ENCODE results near the gene DGKQ. TPM values are rescaled to one million over a fixed set of nuclear protein-coding genes. Genes with fewer than 3 reads are reported as not detected.
"Not testable (repeated sequence)": the region's sequence is repeated elsewhere in the genome, so short reads cannot be mapped to it uniquely, and the experiment has no call there.

The DGKQ gene
- total and polyA plus RNA-seq, 10 donors: 6.3 to 26.3 (median 16.1) TPM

- TF ChIP-seq POLR2A (IDR thresholded peaks at IDR 0.05) (no peak), POLR2AphosphoS5 (IDR thresholded peaks at IDR 0.05) (peak in 2 of 3 donors; percentile 29 to 43), CTCF (IDR thresholded peaks at IDR 0.05 in 8 of 11, conservative IDR thresholded peaks at IDR 0.05 in 3 of 11) (peak in 1 of 11 experiments; percentile 6)
- no peaks in the 10 kb centered on the region for H3K27me3 ChIP-seq (replicated peaks in 1 of 7)
- peaks cover 0 to 18% (median 0%) of the 10 kb centered on the region in 6 donors for H3K36me3 ChIP-seq
- peak overlapping the region in 7 of 8 donors; percentile 16 to 83 (median 74) for H3K27ac ChIP-seq
- intact Hi-C loops (cut with DNase I; ENCODE audit: low total_unique reads): no loop called here
- H3K4me1 ChIP-seq: peaks cover 35 to 97% (median 76%) of the 10 kb centered on the region in 6 donors
- 63 to 83% (median 69%) methylated on average over 17 of the region's 17 CpGs for WGBS, 5 donors
- peak overlapping the region in 1 of 8 donors; percentile 46 for H3K4me3 ChIP-seq
- peaks cover 0 to 6% (median 0%) of the 10 kb centered on the region in 8 donors for H3K9me3 ChIP-seq
- DNase-seq: peak; percentile 72
Observed at GRCh38 chr4:921830-922331, 51.5 kb downstream of the DGKQ start.

- intact Hi-C loops (cut with DNase I; ENCODE audit: low total_unique reads); H3K27me3 ChIP-seq (replicated peaks in 1 of 7); H3K9me3 ChIP-seq; H3K4me3 ChIP-seq; H3K36me3 ChIP-seq: not testable (repeated sequence)
- Histone ChIP-seq H3K4me1 (peaks cover 37 to 95% (median 73%) of the 10 kb centered on the region in 6 donors), H3K27ac (peak overlapping the region in 2 of 8 donors; percentile 0 to 13)
- DNase-seq: peak; percentile 68
- WGBS, 5 donors: 84 to 94% (median 92%) methylated on average over 11 to 15 of the region's 15 CpGs
Observed at GRCh38 chr4:919004-919680, 54.2 kb downstream of the DGKQ start.

GRCh38 chr4:918591-918990, 54.8 kb downstream of the DGKQ start:
- intact Hi-C loops (cut with DNase I; ENCODE audit: low total_unique reads): not testable (repeated sequence)
- peak; percentile 23 for DNase-seq
- 81 to 99% (median 90%) methylated on average over 5 to 6 of the region's 6 CpGs for WGBS, 5 donors

GRCh38 chr4:917992-918391, 55.4 kb downstream of the DGKQ start:
- Histone ChIP-seq H3K4me1 (peaks cover 28 to 90% (median 61%) of the 10 kb centered on the region in 6 donors), H3K27me3 (replicated peaks in 1 of 7) (no peaks in the 10 kb centered on the region), H3K9me3 (peaks cover 0 to 6% (median 0%) of the 10 kb centered on the region in 8 donors), H3K36me3 (peaks cover 0 to 12% (median 4%) of the 10 kb centered on the region in 6 donors), H3K4me3 (no peak overlapping the region), H3K27ac (no peak overlapping the region)
- DNase-seq: no peak
- intact Hi-C loops (cut with DNase I; ENCODE audit: low total_unique reads): no loop called here
- TF ChIP-seq POLR2AphosphoS5 (IDR thresholded peaks at IDR 0.05): no peak
- no peak for TF ChIP-seq POLR2A (IDR thresholded peaks at IDR 0.05)
- TF ChIP-seq CTCF (IDR thresholded peaks at IDR 0.05 in 8 of 11, conservative IDR thresholded peaks at IDR 0.05 in 3 of 11): no peak
- 97 to 100% (median 97%) methylated on average over 2 of the region's 2 CpGs for WGBS, 5 donors

More at GRCh38 chr4:918591-918990, 54.8 kb downstream of the DGKQ start:
- H3K4me3 ChIP-seq; H3K27ac ChIP-seq; H3K36me3 ChIP-seq; H3K27me3 ChIP-seq (replicated peaks in 1 of 7); H3K9me3 ChIP-seq: not testable (repeated sequence)
- peaks cover 32 to 90% (median 67%) of the 10 kb centered on the region in 6 donors for H3K4me1 ChIP-seq

- no peaks in the 10 kb centered on the region for H3K27me3 ChIP-seq (replicated peaks in 1 of 7)
- H3K4me1 ChIP-seq: peaks cover 23 to 88% (median 56%) of the 10 kb centered on the region in 6 donors
- no peak overlapping the region for H3K4me3 ChIP-seq
- 88 to 96% (median 96%) methylated on average over 7 of the region's 7 CpGs for WGBS, 5 donors
- intact Hi-C loops (cut with DNase I; ENCODE audit: low total_unique reads): no loop called here
- H3K27ac ChIP-seq: no peak overlapping the region
- peaks cover 0 to 6% (median 0%) of the 10 kb centered on the region in 8 donors for H3K9me3 ChIP-seq
- TF ChIP-seq POLR2A (IDR thresholded peaks at IDR 0.05): no peak
- TF ChIP-seq POLR2AphosphoS5 (IDR thresholded peaks at IDR 0.05): no peak
- TF ChIP-seq CTCF (IDR thresholded peaks at IDR 0.05 in 8 of 11, conservative IDR thresholded peaks at IDR 0.05 in 3 of 11): no peak
- peaks cover 0 to 16% (median 9%) of the 10 kb centered on the region in 6 donors for H3K36me3 ChIP-seq
- DNase-seq: peak; percentile 13
Observed at GRCh38 chr4:917466-917865, 55.9 kb downstream of the DGKQ start.

Measured in spleen (tissue), 11 donors.